Naive thymus-derived CD4-positive, alpha-beta T cell (primary cell): Measurements from ENCODE around the gene NMBR. TPM values are rescaled to one million over a fixed set of nuclear protein-coding genes. Genes with fewer than 3 reads are reported as not detected.

Source experiments
- ATAC-seq: fragments of 150-1000 bp; cut with Tn5 transposase; 2 replicates; pipeline ENCODE4 v1.10.0; 2021; ENCODE audit warnings: mild to moderate bottlenecking, moderate library complexity
- CTCF ChIA-PET: fragments of 350-600 bp; sonication (Branson Sonifier 250); formaldehyde crosslinking; loops from one replicate; lab custom pipeline; 2021; ENCODE audit warnings: antibody characterized with exemption; lab: Charles Lee
- POLR2A ChIA-PET: fragments of 350-600 bp; sonication (Branson Sonifier 250); formaldehyde crosslinking; loops from one replicate; lab custom pipeline; 2021; ENCODE audit warnings: antibody characterized with exemption, inconsistent platforms; lab: Charles Lee
- DNase-seq, 9 donors: peaks; one replicate each; pipeline versions ENCODE4 v3.0.0 to v3.0.0-alpha.2; 2020 to 2022; ENCODE audit warnings: mixed read lengths in 1 of 9
- H3K27ac ChIP-seq: one replicate; pipeline ENCODE4 v1.7.0; 2013; ENCODE audit warnings: mild to moderate bottlenecking, low read depth, low read length, moderate library complexity
- H3K27me3 ChIP-seq, 2 donors: one replicate each; pipeline ENCODE4 v1.7.0; 2013; ENCODE audit warnings: low read length in 2 of 2, mild to moderate bottlenecking in 2 of 2, moderate library complexity in 2 of 2; ENCODE audit not compliant: control insufficient read depth in 2 of 2, insufficient read depth in 2 of 2
- H3K36me3 ChIP-seq, 3 experiments: 1 replicate in 2 of 3; 2 replicates in 1 of 3; pipeline ENCODE4 v1.7.0; 2013; ENCODE audit warnings: low read length in 3 of 3, mild to moderate bottlenecking in 3 of 3, moderate library complexity in 1 of 3; ENCODE audit not compliant: insufficient read depth in 3 of 3, control insufficient read depth in 2 of 3
- H3K4me1 ChIP-seq, 2 donors: one replicate each; pipeline ENCODE4 v1.7.0; 2013; ENCODE audit warnings: low read length in 2 of 2, mild to moderate bottlenecking in 2 of 2, moderate library complexity in 1 of 2; ENCODE audit not compliant: control insufficient read depth in 2 of 2, insufficient read depth in 2 of 2
- H3K4me3 ChIP-seq: 2 replicates; pipeline ENCODE4 v1.7.0; 2013; ENCODE audit warnings: mild to moderate bottlenecking, low read length
- H3K9me3 ChIP-seq, 3 experiments: 1 replicate in 2 of 3; 2 replicates in 1 of 3; pipeline ENCODE4 v1.7.0; 2013; ENCODE audit warnings: low read length in 3 of 3; ENCODE audit not compliant: control insufficient read depth in 2 of 3
- H3K27ac Mint-ChIP-seq, 9 donors: one replicate each; pipeline ENCODE4 v1.8.0; 2020 to 2022; ENCODE audit warnings: mixed read lengths in 9 of 9, mild to moderate bottlenecking in 8 of 9, moderate library complexity in 5 of 9, inconsistent platforms in 2 of 9
- H3K27me3 Mint-ChIP-seq, 5 donors: one replicate each; pipeline ENCODE4 v1.8.0; 2021 to 2022; ENCODE audit warnings: mixed read lengths in 5 of 5, mild to moderate bottlenecking in 1 of 5
- H3K36me3 Mint-ChIP-seq, 5 donors: one replicate each; pipeline ENCODE4 v1.8.0; 2020 to 2022; ENCODE audit warnings: mixed read lengths in 5 of 5, mild to moderate bottlenecking in 3 of 5, inconsistent platforms in 1 of 5
- H3K4me1 Mint-ChIP-seq, 7 donors: one replicate each; pipeline ENCODE4 v1.8.0; 2020 to 2022; ENCODE audit warnings: mixed read lengths in 7 of 7, mild to moderate bottlenecking in 3 of 7, inconsistent platforms in 1 of 7
- H3K4me3 Mint-ChIP-seq, 10 donors: one replicate each; pipeline ENCODE4 v1.8.0; 2020 to 2022; ENCODE audit warnings: mild to moderate bottlenecking in 10 of 10, mixed read lengths in 10 of 10, moderate library complexity in 6 of 10, inconsistent platforms in 2 of 10
- H3K9me3 Mint-ChIP-seq, 11 donors: one replicate each; pipeline ENCODE4 v1.8.0; 2020 to 2022; ENCODE audit warnings: mixed read lengths in 11 of 11, mild to moderate bottlenecking in 4 of 11, inconsistent platforms in 1 of 11, moderate library complexity in 1 of 11
- intact Hi-C, 2 donors: fragments of 100-400 bp; cut with micrococcal nuclease; formaldehyde crosslinking; loops; one replicate each; pipeline ENCODE4 v1.15.1; 2023
- polyA plus RNA-seq, 2 donors: library from polyadenylated mRNA; unstranded; fragments of 300-500 nt; fragmentation: Illumina TruSeq; gene quantifications; one replicate each; pipeline ENCODE4 v1.2.3, GENCODE V29; 2021
- total RNA-seq, 6 experiments: library from RNA in 5 of 6; stranded (reverse) in 5 of 6; gene quantifications; 1 replicate in 5 of 6; 2 replicates in 1 of 6; pipeline ENCODE4 v1.2.3 and lab custom pipeline; 2021 to 2026

The NMBR gene
- total and polyA plus RNA-seq, 7 experiments from 2014 or later, result not detected

GRCh38 chr6:142174703-142175102, 27.8 kb upstream of the NMBR start:
- peak overlapping the region in 3 of 9 donors; percentile 45 to 75 (median 49) for H3K27ac Mint-ChIP-seq
- Histone ChIP-seq H3K9me3 (peaks cover 0 to 9% (median 0%) of the 10 kb centered on the region in 3 experiments), H3K36me3 (peaks cover 5 to 69% (median 14%) of the 10 kb centered on the region in 3 experiments)

GRCh38 chr6:142173980-142174379, 27.1 kb upstream of the NMBR start:
- peaks cover 5 to 69% (median 14%) of the 10 kb centered on the region in 3 experiments for H3K36me3 ChIP-seq
- H3K4me3 ChIP-seq, result no peak overlapping the region
- H3K27ac Mint-ChIP-seq, result no peak overlapping the region
- CTCF ChIA-PET, result no interaction called here
- no peaks in the 10 kb centered on the region for H3K4me1 ChIP-seq
- POLR2A ChIA-PET, result no interaction called here
- no peaks in the 10 kb centered on the region for H3K27me3 ChIP-seq
- DNase-seq (no peak), ATAC-seq (no peak)
- no peak overlapping the region for H3K4me3 Mint-ChIP-seq
- H3K4me1 Mint-ChIP-seq, result peaks cover 0 to 9% (median 2%) of the 10 kb centered on the region in 7 donors
- H3K36me3 Mint-ChIP-seq, result peaks cover 26 to 78% (median 68%) of the 10 kb centered on the region in 5 donors
- intact Hi-C loops, result no loop called here
- no peak overlapping the region for H3K27ac ChIP-seq
- H3K27me3 Mint-ChIP-seq, result no peaks in the 10 kb centered on the region
- H3K9me3 ChIP-seq, result peaks cover 0 to 9% (median 0%) of the 10 kb centered on the region in 3 experiments
- peaks cover 3 to 24% (median 14%) of the 10 kb centered on the region in 11 donors for H3K9me3 Mint-ChIP-seq

More at GRCh38 chr6:142174703-142175102, 27.8 kb upstream of the NMBR start:
- POLR2A ChIA-PET, result no interaction called here
- intact Hi-C loops, result no loop called here
- DNase-seq (no peak), ATAC-seq (no peak)
- H3K27ac ChIP-seq, result no peak overlapping the region
- peaks cover 0 to 9% (median 2%) of the 10 kb centered on the region in 7 donors for H3K4me1 Mint-ChIP-seq
- H3K4me3 Mint-ChIP-seq, result no peak overlapping the region
- CTCF ChIA-PET, result no interaction called here
- no peaks in the 10 kb centered on the region for H3K4me1 ChIP-seq
- no peaks in the 10 kb centered on the region for H3K27me3 ChIP-seq
- H3K4me3 ChIP-seq, result no peak overlapping the region
- peaks cover 26 to 85% (median 74%) of the 10 kb centered on the region in 5 donors for H3K36me3 Mint-ChIP-seq
- peaks cover 3 to 24% (median 14%) of the 10 kb centered on the region in 11 donors for H3K9me3 Mint-ChIP-seq
- H3K27me3 Mint-ChIP-seq, result no peaks in the 10 kb centered on the region

GRCh38 chr6:142172758-142173157, 25.8 kb upstream of the NMBR start:
- intact Hi-C loops, result no loop called here
- no peaks in the 10 kb centered on the region for H3K4me1 ChIP-seq
- Mint-ChIP-seq H3K9me3 (peaks cover under 1 to 17% (median 8%) of the 10 kb centered on the region in 11 donors), H3K36me3 (peaks cover 21 to 72% (median 64%) of the 10 kb centered on the region in 5 donors), H3K27ac (peak overlapping the region in 1 of 9 donors; percentile 24), H3K27me3 (no peaks in the 10 kb centered on the region), H3K4me3 (no peak overlapping the region), H3K4me1 (peaks cover 0 to 9% (median 2%) of the 10 kb centered on the region in 7 donors)
- ChIA-PET POLR2A (no interaction called here), CTCF (no interaction called here)
- no peaks in the 10 kb centered on the region for H3K9me3 ChIP-seq
- no peak overlapping the region for H3K4me3 ChIP-seq
- no peak overlapping the region for H3K27ac ChIP-seq
- no peak for DNase-seq
- no peak for ATAC-seq
- H3K36me3 ChIP-seq, result peaks cover 5 to 68% (median 11%) of the 10 kb centered on the region in 3 experiments
- H3K27me3 ChIP-seq, result no peaks in the 10 kb centered on the region

DNA sequence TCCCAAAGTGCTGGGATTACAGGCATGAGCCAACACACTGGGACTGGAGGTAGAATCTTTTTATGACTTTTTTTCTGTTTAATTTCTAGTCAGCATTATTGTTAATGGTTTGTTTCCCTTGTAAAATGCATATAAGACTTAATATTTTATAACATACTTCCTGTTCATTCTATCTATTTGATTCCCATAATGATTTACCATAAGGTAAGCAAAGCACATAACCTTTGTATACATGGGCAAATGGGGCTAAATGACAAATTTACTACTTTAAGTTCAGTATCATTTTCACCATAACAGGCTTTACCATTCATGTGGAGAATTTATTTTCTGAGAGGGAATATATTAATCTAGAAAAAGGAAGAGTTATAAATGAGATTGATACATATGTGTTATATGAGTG, 24.4 kb upstream of the NMBR start:
- H3K9me3 Mint-ChIP-seq, result peaks cover 0 to 9% (median 0%) of the 10 kb centered on the region in 11 donors
- ChIA-PET POLR2A (no interaction called here), CTCF (interaction anchor here (2.4 kb wide), 1 partner anchor 15 kb away, joined by 7 read pairs; no protein-coding TSS in a partner anchor)
- peaks cover 5 to 69% (median 9%) of the 10 kb centered on the region in 3 experiments for H3K36me3 ChIP-seq
- no peak overlapping the region for H3K27ac ChIP-seq
- H3K4me3 ChIP-seq, result no peak overlapping the region
- H3K4me1 Mint-ChIP-seq, result peaks cover 0 to 9% (median 4%) of the 10 kb centered on the region in 7 donors
- H3K27me3 Mint-ChIP-seq, result no peaks in the 10 kb centered on the region
- ATAC-seq (no peak), DNase-seq (no peak)
- no peaks in the 10 kb centered on the region for H3K4me1 ChIP-seq
- intact Hi-C loops, result loop anchor here in 1 of 2 donors (2.0 kb wide), 1 partner anchor 15 kb away; no protein-coding TSS in a partner anchor
- no peak overlapping the region for H3K4me3 Mint-ChIP-seq
- no peak overlapping the region for H3K27ac Mint-ChIP-seq
- no peaks in the 10 kb centered on the region for H3K9me3 ChIP-seq
- peaks cover 16 to 70% (median 59%) of the 10 kb centered on the region in 5 donors for H3K36me3 Mint-ChIP-seq
- no peaks in the 10 kb centered on the region for H3K27me3 ChIP-seq

GRCh38 chr6:142167486-142167885, 20.6 kb upstream of the NMBR start:
- Mint-ChIP-seq H3K36me3 (peaks cover 2 to 32% (median 22%) of the 10 kb centered on the region in 5 donors), H3K9me3 (no peaks in the 10 kb centered on the region), H3K27ac (peak overlapping the region in 2 of 9 donors; percentile 42 to 59), H3K27me3 (no peaks in the 10 kb centered on the region), H3K4me1 (peaks cover 9 to 32% (median 23%) of the 10 kb centered on the region in 7 donors), H3K4me3 (no peak overlapping the region)
- Histone ChIP-seq H3K36me3 (peaks cover 0 to 36% (median 11%) of the 10 kb centered on the region in 3 experiments), H3K4me1 (no peaks in the 10 kb centered on the region), H3K27ac (no peak overlapping the region), H3K9me3 (no peaks in the 10 kb centered on the region), H3K4me3 (no peak overlapping the region), H3K27me3 (no peaks in the 10 kb centered on the region)
- ATAC-seq (no peak), DNase-seq (no peak)
- ChIA-PET CTCF (interaction anchor here (1.4 kb wide), 1 partner anchor 11 kb away, joined by 4 read pairs; no protein-coding TSS in a partner anchor), POLR2A (no interaction called here)
- intact Hi-C loops, result no loop called here

- POLR2A ChIA-PET, result no interaction called here
- CTCF ChIA-PET, result interaction anchor here (1.4 kb wide), 1 partner anchor 11 kb away, joined by 4 read pairs; no protein-coding TSS in a partner anchor
- Mint-ChIP-seq H3K4me3 (no peak overlapping the region), H3K27me3 (no peaks in the 10 kb centered on the region), H3K36me3 (peaks cover 0 to 28% (median 17%) of the 10 kb centered on the region in 5 donors), H3K4me1 (peaks cover 10 to 36% (median 27%) of the 10 kb centered on the region in 7 donors), H3K9me3 (no peaks in the 10 kb centered on the region), H3K27ac (no peak overlapping the region)
- no peak for ATAC-seq
- intact Hi-C loops, result no loop called here
- peaks cover 0 to 32% (median 11%) of the 10 kb centered on the region in 3 experiments for H3K36me3 ChIP-seq
- DNase-seq, result no peak
- no peaks in the 10 kb centered on the region for H3K27me3 ChIP-seq
- H3K4me3 ChIP-seq, result no peak overlapping the region
- H3K27ac ChIP-seq, result no peak overlapping the region
- H3K4me1 ChIP-seq, result no peaks in the 10 kb centered on the region
- no peaks in the 10 kb centered on the region for H3K9me3 ChIP-seq
Measured at GRCh38 chr6:142167071-142167470, 20.1 kb upstream of the NMBR start.
